ENCODE measurements around the gene CAMTA1. TPM values are rescaled to one million over a fixed set of nuclear protein-coding genes. Genes with fewer than 3 reads are reported as not detected.

Gene CAMTA1
- total RNA-seq, 1 experiment from 2014 or later = 69.5 TPM

DNA sequence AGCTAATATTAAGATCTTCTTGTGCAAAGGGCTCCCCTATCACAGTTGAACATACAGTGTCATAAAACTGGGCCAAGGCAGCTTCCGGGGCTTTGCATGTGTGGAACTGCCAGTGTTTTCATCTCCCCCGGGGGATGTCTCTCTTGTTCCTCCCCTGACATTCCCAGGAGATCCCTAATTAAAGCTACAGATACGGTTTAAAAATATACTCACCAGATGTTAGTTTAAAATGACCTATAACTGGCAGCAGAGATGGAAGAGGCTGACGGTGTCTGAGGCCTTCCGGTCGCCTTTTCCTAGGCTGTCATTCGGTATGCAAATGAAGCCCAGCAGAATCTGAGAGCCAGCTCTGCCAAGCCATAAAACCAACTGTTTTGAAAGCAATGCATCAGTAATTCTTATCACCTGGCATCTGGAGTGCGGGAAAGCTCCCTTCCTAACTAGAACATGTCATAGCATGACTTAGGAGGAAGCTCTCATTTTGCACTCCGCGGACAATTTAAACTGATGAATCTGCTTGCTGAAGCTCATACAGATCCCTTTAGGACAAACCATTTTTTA, 549.3 kb downstream of the CAMTA1 start:
- ATAC-seq (no peak), DNase-seq (ENCODE audit: low read depth, low spot score) (no peak)
- POLR2A ChIA-PET = no interaction called here
- Histone ChIP-seq H3K9ac (ENCODE audit: low read length) (no peak overlapping the region), H3K9me2 (ENCODE audit: insufficient read depth) (no peaks in the 10 kb centered on the region), H4K20me1 (ENCODE audit: insufficient read depth) (no peaks in the 10 kb centered on the region), H3K36me3 (ENCODE audit: control insufficient read depth in 1 of 2, insufficient read depth in 2 of 2, low read length in 2 of 2) (no peaks in the 10 kb centered on the region), H3K4me1 (ENCODE audit: control insufficient read depth in 1 of 2, insufficient read depth in 2 of 2, low read length in 2 of 2) (no peaks in the 10 kb centered on the region; a peak in 1 of 4 replicates), H3K9me3 (ENCODE audit: control insufficient read depth in 1 of 2, insufficient read depth in 1 of 2, low read depth in 1 of 2, low read length in 2 of 2) (no peaks in the 10 kb centered on the region), H3K79me2 (ENCODE audit: insufficient read depth, low read length) (no peaks in the 10 kb centered on the region), H3K4me2 (ENCODE audit: low read length) (no peak overlapping the region), H3K27ac (ENCODE audit: low read depth, low read length) (no peak overlapping the region), H2AFZ (ENCODE audit: low read depth, low read length, poor library complexity, severe bottlenecking) (no peak overlapping the region), H3K27me3 (ENCODE audit: insufficient read depth, low read length) (no peaks in the 10 kb centered on the region), H3K4me3 (replicated peaks in 1 of 2; ENCODE audit: low read depth in 1 of 2, low read length in 2 of 2) (no peak overlapping the region)
- CTCF ChIA-PET = no interaction called here
- RAD21 ChIA-PET (ENCODE audit: low non-redundant PET in 1 of 2, low total read pairs in 2 of 2, uncharacterized antibody in 2 of 2, unreplicated experiment in 2 of 2) = no interaction called here
- no TSS peak for BruUV-seq (replicated peaks)
- intact Hi-C loops (cut with micrococcal nuclease) = no loop called here
- TF ChIP-seq, protein P1, sequence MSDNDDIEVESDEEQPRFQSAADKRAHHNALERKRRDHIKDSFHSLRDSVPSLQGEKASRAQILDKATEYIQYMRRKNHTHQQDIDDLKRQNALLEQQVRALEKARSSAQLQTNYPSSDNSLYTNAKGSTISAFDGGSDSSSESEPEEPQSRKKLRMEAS (IDR thresholded peaks at IDR 0.05) = no peak
- TF ChIP-seq SIN3A (IDR thresholded peaks at IDR 0.05; ENCODE audit: low read depth) (no peak), RAD21 (IDR thresholded peaks at IDR 0.05; ENCODE audit: low read depth) (no peak), ZBTB33 (IDR thresholded peaks at IDR 0.05; ENCODE audit: extremely low read depth, insufficient replicate concordance, low read length) (no peak), ZNF274 (IDR thresholded peaks at IDR 0.05; ENCODE audit: low read depth, low read length) (no peak), EZH2 (IDR thresholded peaks at IDR 0.05) (no peak), FOSL1 (IDR thresholded peaks at IDR 0.05; ENCODE audit: low read depth) (no peak), SP1 (IDR thresholded peaks at IDR 0.05; ENCODE audit: low read depth) (no peak), ATF3 (IDR thresholded peaks at IDR 0.05) (no peak), JUND (IDR thresholded peaks at IDR 0.05) (no peak), CBX3 (IDR thresholded peaks at IDR 0.05; ENCODE audit: low read depth) (no peak), EZH2phosphoT487 (IDR thresholded peaks at IDR 0.05; ENCODE audit: borderline replicate concordance) (no peak), EGR1 (IDR thresholded peaks at IDR 0.05; ENCODE audit: low read depth) (no peak), SRF (IDR thresholded peaks at IDR 0.05; ENCODE audit: low read depth) (no peak), POLR2A (IDR thresholded peaks at IDR 0.05; ENCODE audit: borderline replicate concordance, extremely low read depth, insufficient read depth, insufficient read length) (no peak), ELF1 (IDR thresholded peaks at IDR 0.05; ENCODE audit: borderline replicate concordance, low read depth) (no peak), YY1 (IDR thresholded peaks at IDR 0.05; ENCODE audit: extremely low read depth, insufficient replicate concordance, low read depth, low read length) (no peak), POLR2AphosphoS5 (IDR thresholded peaks at IDR 0.05; ENCODE audit: low read depth, low read length) (no peak)

Measured in HCT116 (cell line).